ENCODE results near the gene ORC4.

- TF ChIP-seq, protein P1, sequence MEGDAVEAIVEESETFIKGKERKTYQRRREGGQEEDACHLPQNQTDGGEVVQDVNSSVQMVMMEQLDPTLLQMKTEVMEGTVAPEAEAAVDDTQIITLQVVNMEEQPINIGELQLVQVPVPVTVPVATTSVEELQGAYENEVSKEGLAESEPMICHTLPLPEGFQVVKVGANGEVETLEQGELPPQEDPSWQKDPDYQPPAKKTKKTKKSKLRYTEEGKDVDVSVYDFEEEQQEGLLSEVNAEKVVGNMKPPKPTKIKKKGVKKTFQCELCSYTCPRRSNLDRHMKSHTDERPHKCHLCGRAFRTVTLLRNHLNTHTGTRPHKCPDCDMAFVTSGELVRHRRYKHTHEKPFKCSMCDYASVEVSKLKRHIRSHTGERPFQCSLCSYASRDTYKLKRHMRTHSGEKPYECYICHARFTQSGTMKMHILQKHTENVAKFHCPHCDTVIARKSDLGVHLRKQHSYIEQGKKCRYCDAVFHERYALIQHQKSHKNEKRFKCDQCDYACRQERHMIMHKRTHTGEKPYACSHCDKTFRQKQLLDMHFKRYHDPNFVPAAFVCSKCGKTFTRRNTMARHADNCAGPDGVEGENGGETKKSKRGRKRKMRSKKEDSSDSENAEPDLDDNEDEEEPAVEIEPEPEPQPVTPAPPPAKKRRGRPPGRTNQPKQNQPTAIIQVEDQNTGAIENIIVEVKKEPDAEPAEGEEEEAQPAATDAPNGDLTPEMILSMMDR (conservative IDR thresholded peaks at IDR 0.05 in 1 of 2, IDR thresholded peaks at IDR 0.05 in 1 of 2; ENCODE audit: extremely low read depth in 1 of 2, insufficient read depth in 1 of 2, low read depth in 1 of 2, low read length in 2 of 2), result no peak
- TF ChIP-seq EZH2 (IDR thresholded peaks at IDR 0.05; ENCODE audit: borderline replicate concordance, low read length), result no peak
Measured at GRCh38 chr2:148023861-148024260, 3.3 kb upstream of the ORC4 start.

Measured in mammary epithelial cell (primary cell).